NCI-H510A treated with DMSO at 0.1 percent for 48 hours (cell line): Measurements from ENCODE around the gene OLFML1.
"Not testable (repeated sequence)": the region's sequence is repeated elsewhere in the genome, so short reads cannot be mapped to it uniquely, and the experiment has no call there.

Experiments
- DNase-seq: peaks from one replicate; lab custom pipeline; 2025; lab: John Stamatoyannopoulos, UW

Gene OLFML1

GRCh38 chr11:7512525-7513233 is 27.4 kb downstream of the OLFML1 start:
- peak; percentile 40 for DNase-seq

- peak; percentile 68 for DNase-seq
Observed at GRCh38 chr11:7513234-7514098, 28.2 kb downstream of the OLFML1 start, which contains the start of gene PPFIBP2. Gene PPFIBP2 (plus strand): TSS chr11:7513999. CDS start chr11:7549476, 35,477 bp downstream.

- no peak for DNase-seq
Observed at GRCh38 chr11:7514099-7514591, 28.8 kb downstream of the OLFML1 start.

- DNase-seq = no peak
Observed at GRCh38 chr11:7515447-7515886, 30.2 kb downstream of the OLFML1 start.

GRCh38 chr11:7516475-7516874 is 31.2 kb downstream of the OLFML1 start:
- DNase-seq = no peak

GRCh38 chr11:7517743-7518142 is 32.4 kb downstream of the OLFML1 start:
- DNase-seq = not testable (repeated sequence)

- DNase-seq = no peak
Observed at GRCh38 chr11:7518811-7519562, 33.7 kb downstream of the OLFML1 start.

GRCh38 chr11:7520011-7520942 is 35.0 kb downstream of the OLFML1 start:
- no peak for DNase-seq

- DNase-seq = no peak
Observed at GRCh38 chr11:7520981-7521487, 35.7 kb downstream of the OLFML1 start.

- DNase-seq = no peak
Observed at GRCh38 chr11:7522121-7522520, 36.8 kb downstream of the OLFML1 start.

GRCh38 chr11:7522546-7522945 is 37.2 kb downstream of the OLFML1 start:
- no peak for DNase-seq

- no peak for DNase-seq
Observed at GRCh38 chr11:7523416-7524210, 38.3 kb downstream of the OLFML1 start.

- no peak for DNase-seq
Observed at GRCh38 chr11:7524462-7525235, 39.3 kb downstream of the OLFML1 start.

GRCh38 chr11:7525424-7525823 is 40.1 kb downstream of the OLFML1 start:
- no peak for DNase-seq

- no peak for DNase-seq
Observed at GRCh38 chr11:7527029-7527428, 41.7 kb downstream of the OLFML1 start.

- no peak for DNase-seq
Observed at GRCh38 chr11:7528514-7529049, 43.3 kb downstream of the OLFML1 start.

GRCh38 chr11:7530013-7530640 is 44.8 kb downstream of the OLFML1 start:
- DNase-seq = no peak

GRCh38 chr11:7531011-7531410 is 45.7 kb downstream of the OLFML1 start:
- no peak for DNase-seq
